Ascending aorta (tissue), 2 donors: ENCODE measurements around the gene RAB3GAP2. TPM values are rescaled to one million over a fixed set of nuclear protein-coding genes. Genes with fewer than 3 reads are reported as not detected.

Experiments
- DNase-seq, 2 donors: peaks; one replicate each; pipeline ENCODE4 v3.0.0-alpha.2; 2019; ENCODE audit warnings: low spot score in 2 of 2
- H3K27ac ChIP-seq, 2 donors: fragments of 200-600 bp; sonication (generic); one replicate each; pipeline ENCODE4 v1.5.1; 2016 to 2017; ENCODE audit warnings: mild to moderate bottlenecking in 1 of 2
- H3K27me3 ChIP-seq: fragments of 200-600 bp; sonication (generic); one replicate; pipeline ENCODE4 v1.5.1; 2017
- H3K36me3 ChIP-seq, 2 donors: fragments of 200-600 bp; sonication (generic); one replicate each; pipeline ENCODE4 v1.5.1; 2016
- H3K4me1 ChIP-seq, 2 donors: fragments of 200-600 bp; sonication (generic); one replicate each; pipeline ENCODE4 v1.5.1; 2016 to 2017; ENCODE audit warnings: mild to moderate bottlenecking in 1 of 2
- H3K4me3 ChIP-seq, 2 donors: fragments of 200-600 bp; sonication (generic); one replicate each; pipeline ENCODE4 v1.5.1; 2016 to 2017; ENCODE audit warnings: mild to moderate bottlenecking in 1 of 2
- H3K9me3 ChIP-seq, 2 donors: fragments of 200-600 bp; sonication (generic); one replicate each; pipeline ENCODE4 v1.5.1; 2016
- intact Hi-C: fragments of 100-400 bp; cut with DNase I; formaldehyde crosslinking; loops from one replicate; pipeline ENCODE4 v1.15.1; 2023
- total RNA-seq: library from RNA; depleted of rRNA; stranded (reverse); fragments of >200 nt; gene quantifications from one replicate; pipeline ENCODE4 v1.1.0, GENCODE V29; 2016
- TF ChIP-seq, protein P1 (sequence below), 3 experiments: fragments of 200-600 bp in 2 of 3; fragments of 450-650 bp in 1 of 3; sonication (generic) in 2 of 3; IDR thresholded peaks; one replicate each; pipeline ENCODE4 v1.5.1; 2016 to 2019; ENCODE audit warnings: antibody characterized with exemption in 3 of 3, mild to moderate bottlenecking in 1 of 3, moderate library complexity in 1 of 3

RAB3GAP2 gene
- total RNA-seq, 1 donor from 2014 or later, result 9.8 TPM

DNA sequence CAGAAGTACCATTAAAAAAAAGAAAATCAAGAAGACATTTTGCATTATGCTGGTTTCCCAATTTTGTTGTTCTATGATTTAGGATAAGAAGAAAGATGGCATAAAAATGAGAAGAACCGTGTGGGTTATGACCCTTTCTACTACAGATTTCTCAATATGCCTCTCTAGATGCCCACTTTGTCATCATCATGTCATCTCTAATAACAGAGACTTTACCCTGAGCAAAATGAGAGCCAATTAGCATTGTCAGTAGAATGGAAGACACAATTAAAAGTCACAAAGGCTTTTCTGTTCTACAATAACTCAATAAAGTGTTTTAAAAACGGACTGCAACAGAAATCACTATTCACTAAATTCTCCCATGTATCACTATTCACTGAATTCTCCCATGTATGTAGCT lies 85.5 kb downstream of the RAB3GAP2 start:
- TF ChIP-seq, protein P1, sequence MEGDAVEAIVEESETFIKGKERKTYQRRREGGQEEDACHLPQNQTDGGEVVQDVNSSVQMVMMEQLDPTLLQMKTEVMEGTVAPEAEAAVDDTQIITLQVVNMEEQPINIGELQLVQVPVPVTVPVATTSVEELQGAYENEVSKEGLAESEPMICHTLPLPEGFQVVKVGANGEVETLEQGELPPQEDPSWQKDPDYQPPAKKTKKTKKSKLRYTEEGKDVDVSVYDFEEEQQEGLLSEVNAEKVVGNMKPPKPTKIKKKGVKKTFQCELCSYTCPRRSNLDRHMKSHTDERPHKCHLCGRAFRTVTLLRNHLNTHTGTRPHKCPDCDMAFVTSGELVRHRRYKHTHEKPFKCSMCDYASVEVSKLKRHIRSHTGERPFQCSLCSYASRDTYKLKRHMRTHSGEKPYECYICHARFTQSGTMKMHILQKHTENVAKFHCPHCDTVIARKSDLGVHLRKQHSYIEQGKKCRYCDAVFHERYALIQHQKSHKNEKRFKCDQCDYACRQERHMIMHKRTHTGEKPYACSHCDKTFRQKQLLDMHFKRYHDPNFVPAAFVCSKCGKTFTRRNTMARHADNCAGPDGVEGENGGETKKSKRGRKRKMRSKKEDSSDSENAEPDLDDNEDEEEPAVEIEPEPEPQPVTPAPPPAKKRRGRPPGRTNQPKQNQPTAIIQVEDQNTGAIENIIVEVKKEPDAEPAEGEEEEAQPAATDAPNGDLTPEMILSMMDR (IDR thresholded peaks at IDR 0.05), result no peak
- Histone ChIP-seq H3K27ac (no peak overlapping the region), H3K4me3 (no peak overlapping the region), H3K27me3 (no peaks in the 10 kb centered on the region), H3K36me3 (peaks cover 22 to 43% of the 10 kb centered on the region in 2 donors), H3K4me1 (no peaks in the 10 kb centered on the region), H3K9me3 (no peaks in the 10 kb centered on the region)
- no peak for DNase-seq
- intact Hi-C loops, result no loop called here

DNA sequence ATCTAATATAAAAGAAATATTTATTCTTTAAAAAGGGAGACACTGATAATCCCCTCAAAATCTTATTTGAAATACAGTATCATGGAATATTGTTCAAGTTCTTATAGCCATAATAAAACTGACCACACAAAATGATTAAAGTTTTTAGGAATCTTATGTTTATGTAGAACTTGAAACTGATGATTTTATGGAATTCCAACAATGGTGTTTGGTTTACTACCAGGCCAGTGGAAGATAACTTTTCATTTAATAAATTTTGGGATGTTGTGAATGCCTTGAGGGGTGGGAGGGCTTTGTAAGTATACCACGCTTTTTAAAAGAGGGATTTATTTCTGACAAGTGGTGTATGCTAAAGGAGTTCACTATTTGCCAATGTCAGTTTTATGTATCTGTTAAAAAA lies 87.7 kb downstream of the RAB3GAP2 start:
- intact Hi-C loops, result no loop called here
- no peak for DNase-seq
- TF ChIP-seq, protein P1 (IDR thresholded peaks at IDR 0.05), result no peak
- Histone ChIP-seq H3K9me3 (no peaks in the 10 kb centered on the region), H3K27ac (no peak overlapping the region), H3K4me1 (no peaks in the 10 kb centered on the region), H3K4me3 (no peak overlapping the region), H3K36me3 (peaks cover 23 to 41% of the 10 kb centered on the region in 2 donors), H3K27me3 (no peaks in the 10 kb centered on the region)

DNA sequence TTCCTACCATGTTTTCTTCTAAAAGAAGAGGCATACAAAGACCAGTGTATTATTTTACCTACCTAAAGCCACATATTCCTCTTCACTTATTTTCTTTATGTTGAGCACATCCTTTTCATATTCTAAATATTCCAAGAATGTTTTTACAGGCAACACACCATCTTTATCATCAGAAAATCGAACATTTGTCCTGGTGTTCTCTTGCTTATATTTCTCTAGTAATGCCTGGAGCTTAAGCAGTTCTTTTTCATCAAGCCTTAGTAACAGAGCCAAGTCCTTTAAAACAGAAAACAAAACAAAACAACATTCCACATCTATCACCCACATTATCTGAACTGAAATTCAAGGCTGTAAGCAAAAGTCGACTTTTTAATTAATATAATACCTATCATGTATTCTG lies 89.6 kb downstream of the RAB3GAP2 start:
- Histone ChIP-seq H3K27me3 (no peaks in the 10 kb centered on the region), H3K27ac (no peak overlapping the region), H3K36me3 (peaks cover 14 to 39% of the 10 kb centered on the region in 2 donors), H3K4me1 (no peaks in the 10 kb centered on the region), H3K4me3 (no peak overlapping the region), H3K9me3 (no peaks in the 10 kb centered on the region)
- no peak for DNase-seq
- intact Hi-C loops, result no loop called here
- TF ChIP-seq, protein P1 (IDR thresholded peaks at IDR 0.05), result no peak

DNA sequence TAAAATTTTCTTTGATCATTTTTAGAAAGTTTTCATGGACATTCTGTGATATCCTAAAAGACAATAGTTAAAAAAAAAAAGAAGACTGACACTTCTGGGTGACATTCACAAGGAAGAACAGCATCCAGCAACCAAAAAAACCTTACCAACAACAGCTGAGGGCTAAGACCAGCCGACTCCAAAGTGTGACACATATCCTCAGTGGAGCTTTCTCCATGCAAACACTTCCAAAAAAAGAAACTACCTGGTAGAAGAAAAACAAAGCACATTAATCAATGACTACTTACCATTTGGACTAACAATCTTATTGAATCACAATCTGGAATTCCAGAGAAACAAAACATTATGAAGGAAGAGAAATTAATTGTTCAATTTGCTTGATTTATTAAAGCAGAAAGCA lies 90.1 kb downstream of the RAB3GAP2 start:
- H3K27me3 ChIP-seq, result no peaks in the 10 kb centered on the region
- no peaks in the 10 kb centered on the region for H3K9me3 ChIP-seq
- no peak overlapping the region for H3K4me3 ChIP-seq
- intact Hi-C loops, result no loop called here
- H3K27ac ChIP-seq, result no peak overlapping the region
- TF ChIP-seq, protein P1 (IDR thresholded peaks at IDR 0.05), result no peak
- H3K36me3 ChIP-seq, result peaks cover 11 to 39% of the 10 kb centered on the region in 2 donors
- H3K4me1 ChIP-seq, result no peaks in the 10 kb centered on the region
- DNase-seq, result no peak

DNA sequence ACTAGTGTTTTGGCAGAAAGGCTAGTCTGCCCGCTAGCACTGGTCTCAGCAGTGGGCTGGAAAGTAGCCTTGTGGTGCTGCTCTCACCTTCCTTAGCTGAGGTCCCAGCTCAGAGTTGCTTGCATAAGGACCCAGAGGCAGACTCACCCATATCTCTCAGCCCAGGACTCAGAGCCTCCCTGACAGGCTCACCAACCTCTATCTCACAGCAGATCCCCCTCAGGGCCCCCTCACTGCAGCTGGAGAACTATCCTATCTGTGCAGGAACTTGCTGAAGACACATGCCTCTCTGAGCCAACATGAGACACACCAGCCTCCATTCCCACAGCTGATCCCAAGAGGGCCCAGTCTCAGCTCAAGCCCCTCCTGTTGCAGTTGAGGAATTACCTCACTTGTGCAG lies 95.7 kb downstream of the RAB3GAP2 start:
- H3K36me3 ChIP-seq, result peaks cover 10 to 49% of the 10 kb centered on the region in 2 donors
- H3K27ac ChIP-seq, result no peak overlapping the region
- no peak for DNase-seq
- no peaks in the 10 kb centered on the region for H3K4me1 ChIP-seq
- no peaks in the 10 kb centered on the region for H3K9me3 ChIP-seq
- no peaks in the 10 kb centered on the region for H3K27me3 ChIP-seq
- TF ChIP-seq, protein P1 (IDR thresholded peaks at IDR 0.05), result no peak
- intact Hi-C loops, result no loop called here
- no peak overlapping the region for H3K4me3 ChIP-seq
